IPS-18c (cell line): ENCODE results near the gene TBC1D21.

ENCODE experiments used
- H3K4me3 ChIP-seq: 2 replicates; pipeline ENCODE4 v1.7.0; 2013; ENCODE audit warnings: low read depth, mild to moderate bottlenecking, low read length, moderate library complexity; ENCODE audit not compliant: insufficient read depth
- H3K9me3 ChIP-seq: one replicate; pipeline ENCODE4 v1.6.1; 2013; ENCODE audit warnings: mild to moderate bottlenecking, low read length, moderate library complexity; ENCODE audit not compliant: control insufficient read depth, insufficient read depth

The TBC1D21 gene, protein sequence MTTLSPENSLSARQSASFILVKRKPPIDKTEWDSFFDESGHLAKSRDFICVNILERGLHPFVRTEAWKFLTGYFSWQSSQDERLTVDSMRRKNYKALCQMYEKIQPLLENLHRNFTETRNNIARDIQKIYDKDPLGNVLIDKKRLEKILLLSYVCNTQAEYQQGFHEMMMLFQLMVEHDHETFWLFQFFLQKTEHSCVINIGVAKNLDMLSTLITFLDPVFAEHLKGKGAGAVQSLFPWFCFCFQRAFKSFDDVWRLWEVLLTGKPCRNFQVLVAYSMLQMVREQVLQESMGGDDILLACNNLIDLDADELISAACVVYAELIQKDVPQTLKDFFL

DNA sequence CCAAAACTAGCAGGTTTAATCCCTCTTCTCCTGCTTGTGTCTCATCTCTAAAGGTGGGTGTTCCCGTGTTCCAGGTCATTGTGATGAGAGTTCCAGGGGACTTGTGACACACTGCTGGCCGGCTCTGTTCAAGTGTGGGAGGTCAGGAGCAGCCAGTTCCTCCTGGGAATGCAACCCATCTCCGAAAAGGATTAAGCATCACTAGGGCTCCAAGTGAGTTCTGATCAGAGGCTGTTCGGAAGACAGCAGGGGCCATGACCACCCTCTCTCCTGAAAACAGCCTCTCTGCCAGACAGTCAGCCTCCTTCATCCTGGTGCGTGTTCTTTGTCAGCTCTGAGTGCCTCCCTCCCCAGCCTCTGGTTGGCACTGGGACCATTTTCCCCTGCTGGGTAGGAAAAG is at the start of gene TBC1D21:
TBC1D21 (plus strand) TSS at position 109 of the 400 bp plus-strand sequence; CDS start at position 255, 146 bp downstream.
- H3K4me3 ChIP-seq: no peak within 1 kb of the TSS
- no peaks in the 10 kb centered on the region for H3K9me3 ChIP-seq

DNA sequence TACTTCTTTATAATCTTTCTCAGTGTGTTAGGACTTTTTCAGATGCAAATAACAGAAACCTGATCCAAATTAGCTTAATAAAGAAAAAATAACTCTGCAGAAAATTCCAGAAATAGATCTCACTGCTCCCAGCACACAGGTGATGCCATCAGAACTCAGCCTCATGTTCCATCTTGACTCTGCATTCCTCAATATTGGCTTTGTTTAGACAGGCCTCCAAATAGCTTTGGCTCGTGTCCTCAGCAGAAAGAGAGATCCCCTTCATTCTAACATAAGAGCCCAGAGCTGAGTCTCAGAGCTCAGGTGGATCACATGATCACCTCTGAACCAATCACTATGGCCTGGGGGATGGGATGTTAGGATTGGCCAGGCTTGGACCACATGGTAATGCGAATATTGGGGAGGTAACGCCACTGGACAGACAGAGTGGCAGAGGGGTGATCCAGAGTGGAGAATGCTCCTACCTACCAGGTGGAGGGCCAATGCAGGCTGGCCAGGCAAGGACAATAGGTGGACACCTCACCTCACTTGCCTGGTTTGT is 46.6 kb upstream of the TBC1D21 start:
- Histone ChIP-seq H3K4me3 (no peak overlapping the region), H3K9me3 (no peaks in the 10 kb centered on the region)

DNA sequence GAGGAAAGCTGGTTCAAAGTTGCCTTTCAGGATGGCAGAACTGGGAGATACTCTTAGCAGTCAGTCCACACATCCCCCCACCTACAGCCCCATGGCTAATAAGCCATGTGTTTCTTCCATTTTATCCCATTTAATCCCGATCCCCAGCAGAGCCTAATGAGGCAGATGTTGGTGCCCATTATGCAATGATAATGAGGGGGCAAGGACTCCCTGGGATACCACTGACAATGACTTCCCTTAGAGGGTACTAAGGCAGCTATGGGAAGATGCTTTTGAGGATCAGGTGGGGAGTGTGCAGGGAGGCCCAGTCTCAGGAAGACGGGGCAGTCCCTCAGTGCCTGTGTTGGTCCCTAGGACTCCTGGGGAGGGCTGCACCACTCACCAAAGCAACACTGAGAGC is 43.8 kb upstream of the TBC1D21 start:
- H3K4me3 ChIP-seq: no peak overlapping the region

DNA sequence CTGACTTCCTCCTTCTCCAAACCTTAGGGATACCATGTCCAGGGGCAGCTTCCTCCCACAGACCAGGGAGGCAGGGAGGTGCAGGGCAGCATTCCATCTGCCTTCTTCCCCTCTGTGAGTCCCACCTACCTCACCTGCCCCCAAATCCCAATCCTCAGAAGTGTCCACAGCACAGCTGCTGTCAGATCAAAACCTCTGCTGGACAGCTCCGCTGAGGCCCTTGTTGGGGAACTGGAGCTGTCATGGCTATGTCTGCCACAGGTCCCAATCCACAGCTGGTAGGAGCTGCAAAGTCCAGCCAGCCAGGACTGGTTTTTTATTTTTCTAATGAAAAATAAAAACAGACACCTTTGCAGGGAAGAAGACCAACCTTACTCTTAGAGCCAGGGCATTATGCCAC is 40.7 kb upstream of the TBC1D21 start:
- Histone ChIP-seq H3K4me3 (no peak overlapping the region), H3K9me3 (no peaks in the 10 kb centered on the region)

More for the DNA sequence above, 43.8 kb upstream of the TBC1D21 start:
- no peaks in the 10 kb centered on the region for H3K9me3 ChIP-seq

DNA sequence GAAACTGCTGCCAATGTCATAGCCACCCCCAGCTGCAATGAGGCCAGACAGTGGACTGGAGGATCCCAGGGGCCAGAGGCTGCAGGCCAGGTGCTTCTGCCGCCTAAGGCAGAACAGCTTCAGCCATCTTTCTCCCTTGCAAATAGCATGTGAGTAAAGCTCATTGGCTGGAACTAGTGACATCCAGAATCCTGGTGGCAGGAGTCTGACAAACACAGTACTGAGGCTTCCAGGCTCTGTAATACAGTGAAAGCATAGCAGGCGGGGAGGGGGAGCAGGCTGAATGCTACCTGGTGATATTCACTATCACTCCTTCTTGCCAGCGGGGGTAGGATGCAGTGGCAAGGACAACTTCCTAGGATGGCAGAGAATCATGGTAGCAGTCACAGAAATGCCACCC is 36.5 kb upstream of the TBC1D21 start:
- H3K9me3 ChIP-seq: no peaks in the 10 kb centered on the region
- no peak overlapping the region for H3K4me3 ChIP-seq

DNA sequence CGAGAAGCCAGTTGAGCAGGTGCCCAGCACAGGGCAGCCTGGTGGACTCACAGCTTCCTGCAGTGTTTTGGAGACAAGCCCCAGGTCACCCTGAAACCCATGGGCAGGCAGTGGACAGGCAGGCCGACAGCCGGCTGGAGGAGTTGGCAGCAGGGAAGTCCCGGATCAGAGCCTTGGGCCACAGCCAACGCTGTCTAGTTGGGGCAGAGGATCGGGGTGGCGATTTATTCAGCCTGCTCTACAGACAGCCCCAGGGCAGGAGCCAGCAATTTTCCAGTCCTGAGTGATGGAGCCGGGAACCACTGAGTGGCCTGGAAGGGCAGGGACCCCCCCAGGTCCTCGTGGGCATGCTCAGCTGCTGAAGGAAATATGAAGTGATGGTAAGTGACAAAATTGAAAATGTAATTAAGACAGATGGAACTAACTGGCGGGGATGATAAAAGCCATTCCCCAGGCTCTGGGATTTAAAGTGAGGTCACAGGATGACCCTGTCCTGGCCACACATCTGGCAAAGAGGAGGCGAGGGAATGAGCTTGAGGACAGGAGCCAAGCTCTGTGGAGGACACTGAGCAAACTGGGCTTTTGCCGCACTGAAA is 34.4 kb upstream of the TBC1D21 start:
- no peaks in the 10 kb centered on the region for H3K9me3 ChIP-seq
- H3K4me3 ChIP-seq: no peak overlapping the region

DNA sequence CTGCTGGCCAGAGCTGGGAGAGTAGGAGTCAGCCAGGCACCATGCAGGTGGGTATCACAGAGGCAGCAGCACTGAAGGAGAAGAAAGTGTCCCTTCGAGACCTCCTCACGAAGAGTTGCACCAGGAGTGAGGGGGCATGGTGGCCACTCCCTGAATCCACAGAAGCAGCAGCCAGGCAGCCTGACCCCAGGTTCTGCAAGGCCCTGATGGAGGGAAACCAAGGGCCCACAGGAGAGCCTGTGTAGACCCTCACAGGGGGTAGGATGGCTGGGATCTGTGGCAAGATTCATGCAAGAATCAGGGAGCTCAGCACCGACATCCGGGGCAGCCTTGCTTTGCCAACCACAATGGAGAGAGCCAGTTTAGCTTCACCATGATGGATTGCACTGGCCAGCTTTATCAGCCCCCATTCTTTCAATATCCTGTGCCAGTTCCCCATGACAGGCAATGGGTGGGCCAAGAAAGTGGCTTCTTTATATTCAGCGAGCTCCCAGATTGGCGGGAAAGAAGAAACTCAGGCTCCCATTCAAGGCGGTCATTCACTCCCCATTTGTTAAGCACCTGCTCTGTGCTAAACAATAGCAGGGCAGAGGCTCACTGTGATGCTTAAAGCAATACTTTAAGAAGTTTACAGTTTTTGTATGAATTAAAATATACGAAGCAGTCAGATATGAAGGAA is 33.5 kb upstream of the TBC1D21 start:
- H3K4me3 ChIP-seq: no peak overlapping the region
- no peaks in the 10 kb centered on the region for H3K9me3 ChIP-seq

DNA sequence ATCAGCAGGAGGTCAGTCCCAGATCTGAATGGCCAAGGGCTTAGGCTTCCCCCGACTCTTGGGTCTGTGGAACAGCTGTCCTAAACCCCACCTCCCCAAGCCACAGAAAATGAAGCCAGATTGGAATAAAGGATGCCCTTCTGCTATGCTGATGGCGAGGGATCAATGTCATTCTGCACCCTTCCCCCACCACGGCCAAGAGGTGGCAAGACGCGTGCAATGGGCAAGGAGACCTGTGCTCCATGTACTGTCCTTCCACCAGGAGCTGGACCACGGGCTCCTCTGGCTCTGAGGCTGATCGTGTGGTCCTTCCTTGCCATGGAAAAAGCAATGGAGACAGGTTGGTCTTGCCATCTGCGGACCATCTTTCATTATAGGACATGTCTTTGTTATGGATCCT is 32.6 kb upstream of the TBC1D21 start:
- H3K4me3 ChIP-seq: no peak overlapping the region
- no peaks in the 10 kb centered on the region for H3K9me3 ChIP-seq

DNA sequence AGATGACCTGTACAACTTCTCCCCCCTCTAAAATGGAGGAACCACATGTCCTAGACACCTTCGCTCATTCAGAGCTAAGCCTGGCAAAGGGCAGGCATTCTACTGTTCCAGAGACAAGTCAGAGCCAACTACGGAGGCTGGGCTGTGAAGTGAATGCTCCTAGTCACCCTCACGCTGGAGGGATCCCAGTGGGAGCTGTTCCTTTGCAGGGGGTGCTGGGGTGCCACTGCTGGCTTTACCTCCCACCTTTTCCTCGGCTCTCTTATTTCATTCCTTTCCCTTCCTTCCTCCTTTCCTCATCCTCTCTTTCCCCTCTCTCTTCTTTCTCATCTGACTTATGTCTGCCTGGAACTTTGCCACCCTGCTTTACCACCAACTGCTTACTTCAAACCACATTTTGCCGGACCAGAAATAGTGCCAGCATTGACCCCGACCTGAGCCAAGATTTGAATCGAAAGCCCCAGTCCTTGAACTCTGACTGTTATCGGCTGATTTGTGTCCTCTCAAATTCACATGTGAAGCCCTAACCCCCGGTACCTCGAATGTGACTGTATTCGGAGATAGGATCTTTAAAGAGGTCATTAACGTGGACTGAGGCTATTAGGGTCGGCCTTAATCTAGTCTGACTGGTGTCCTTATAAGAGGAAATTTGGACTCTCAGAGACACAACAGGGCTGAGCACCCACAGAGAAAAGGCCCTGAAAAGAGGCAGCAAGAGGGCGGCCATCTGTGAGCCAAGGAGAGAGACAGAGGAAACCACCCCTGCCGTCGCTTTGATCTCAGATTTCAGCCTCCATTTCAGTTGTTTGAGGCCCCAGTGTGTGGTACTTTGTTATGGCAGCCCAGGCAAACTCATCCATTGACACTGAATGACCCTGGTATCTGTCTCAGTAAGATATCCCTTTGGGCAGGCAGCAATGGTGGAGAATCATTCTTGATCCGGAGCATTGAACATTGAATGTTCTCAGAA is 31.3 kb upstream of the TBC1D21 start:
- Histone ChIP-seq H3K4me3 (no peak overlapping the region), H3K9me3 (no peaks in the 10 kb centered on the region)

DNA sequence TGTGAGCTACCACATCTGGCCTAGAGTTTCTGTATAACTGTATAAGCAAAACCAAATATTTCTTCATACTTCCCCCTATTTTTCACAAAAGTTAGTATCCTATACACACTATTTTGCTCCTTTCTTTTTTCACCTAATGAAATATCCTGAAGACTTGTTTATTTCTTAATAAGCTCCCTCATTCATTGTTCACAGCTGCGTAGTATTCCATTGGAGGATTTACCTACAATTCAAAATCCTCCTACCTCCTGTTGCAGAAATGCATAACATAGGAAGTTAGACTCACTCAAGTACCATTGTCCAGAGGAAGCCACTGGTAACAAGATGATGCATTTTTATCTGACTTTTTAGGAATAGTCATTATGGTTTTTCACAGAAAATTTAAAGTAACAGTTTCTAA is 29.6 kb upstream of the TBC1D21 start:
- Histone ChIP-seq H3K4me3 (no peak overlapping the region), H3K9me3 (no peaks in the 10 kb centered on the region)

DNA sequence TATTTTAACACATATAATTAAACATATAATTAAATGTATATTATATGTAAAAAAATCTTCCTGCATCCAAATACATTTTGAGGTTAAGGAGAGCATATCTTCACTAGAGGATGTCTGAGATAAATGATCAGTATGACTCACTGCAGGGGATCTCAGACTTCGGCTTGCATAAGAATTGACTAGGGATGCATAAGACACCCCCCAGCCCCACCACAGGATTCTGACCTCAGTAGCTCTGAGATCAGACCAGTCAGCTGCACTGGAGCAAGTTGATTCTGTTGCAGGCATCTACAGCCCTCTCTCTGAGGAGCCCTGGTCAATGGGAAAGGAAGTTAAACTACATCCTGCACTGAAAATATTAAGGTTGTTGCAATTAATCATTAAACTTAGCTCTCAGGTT is 29.0 kb upstream of the TBC1D21 start:
- Histone ChIP-seq H3K9me3 (no peaks in the 10 kb centered on the region), H3K4me3 (no peak overlapping the region)

DNA sequence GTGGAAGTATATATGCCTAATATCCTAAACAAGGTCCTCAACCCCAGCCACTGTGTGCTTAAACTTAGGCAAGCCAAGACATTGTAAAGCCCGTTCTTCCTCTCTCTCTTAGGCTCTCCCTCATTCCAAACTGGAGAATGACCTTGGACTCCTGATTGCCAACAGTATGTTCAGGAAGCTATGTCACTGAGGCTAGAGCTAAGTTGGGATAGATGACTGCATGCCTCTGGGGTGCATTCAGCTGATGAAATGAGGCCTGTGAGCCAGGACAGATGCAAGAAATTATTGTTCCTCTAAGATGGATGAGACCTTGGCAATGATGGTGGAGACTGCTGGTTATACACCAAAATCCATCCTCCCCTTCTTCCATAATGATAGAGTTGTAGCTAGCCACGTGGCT is 27.9 kb upstream of the TBC1D21 start:
- no peaks in the 10 kb centered on the region for H3K9me3 ChIP-seq
- H3K4me3 ChIP-seq: no peak overlapping the region

DNA sequence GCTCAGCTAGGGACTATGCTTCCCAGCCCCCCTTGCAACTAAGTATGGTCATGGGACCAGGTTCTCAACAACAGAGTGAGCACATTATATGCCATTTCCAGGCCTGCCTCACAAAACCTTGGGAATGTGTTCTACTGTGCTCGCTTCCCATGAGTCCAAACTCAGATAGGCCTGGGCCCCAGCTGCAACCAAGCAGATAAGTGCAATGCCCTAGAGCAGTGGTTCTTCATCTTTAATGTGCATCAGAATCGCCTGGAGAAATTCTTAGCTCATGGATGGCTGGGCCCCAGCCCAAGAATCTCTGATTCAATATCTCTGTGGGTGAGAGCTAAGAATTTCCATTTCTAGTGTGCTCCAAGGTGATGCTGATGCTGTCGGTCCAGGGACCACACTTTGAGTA is 27.5 kb upstream of the TBC1D21 start:
- no peak overlapping the region for H3K4me3 ChIP-seq

DNA sequence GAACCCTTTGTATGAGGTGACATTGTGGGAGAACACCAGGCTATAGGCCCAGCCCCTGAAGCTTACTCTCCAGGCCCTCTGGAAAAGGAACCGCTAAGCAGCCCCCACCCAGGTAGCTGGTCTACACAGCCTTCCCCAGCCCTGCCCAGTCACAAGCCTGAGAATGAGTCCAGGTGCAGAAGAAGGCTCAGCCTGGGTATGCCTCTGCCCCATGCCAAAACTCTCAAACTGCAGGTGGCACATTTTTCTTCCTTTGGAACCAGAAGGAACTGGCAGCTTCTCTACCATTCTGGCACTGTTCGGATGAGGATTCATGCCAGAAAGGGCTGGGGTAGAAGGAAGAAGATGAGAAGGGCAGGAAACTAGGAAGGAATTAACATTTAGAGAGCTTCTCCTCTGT is 23.7 kb upstream of the TBC1D21 start:
- Histone ChIP-seq H3K4me3 (no peak overlapping the region), H3K9me3 (no peaks in the 10 kb centered on the region)

More for the DNA sequence above, 27.5 kb upstream of the TBC1D21 start:
- no peaks in the 10 kb centered on the region for H3K9me3 ChIP-seq

DNA sequence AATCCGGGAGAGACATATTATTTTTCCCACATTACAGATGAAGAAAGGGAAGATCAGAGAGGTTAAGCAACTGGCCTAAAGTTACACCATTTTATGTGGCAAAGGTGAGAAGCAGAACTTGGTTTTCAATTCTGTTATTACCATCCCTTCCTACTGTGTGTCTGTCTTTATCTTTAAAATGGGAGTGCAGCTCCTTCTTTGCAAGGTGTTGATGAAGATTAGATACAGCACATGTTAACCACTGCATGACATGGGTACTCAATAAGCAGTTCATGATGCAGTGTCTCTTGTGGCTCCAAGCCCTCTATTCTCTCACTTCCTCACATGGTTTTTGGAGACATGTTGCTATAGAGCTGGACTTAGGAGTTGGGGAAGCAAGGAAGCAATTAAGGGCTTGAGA is 23.1 kb upstream of the TBC1D21 start:
- no peaks in the 10 kb centered on the region for H3K9me3 ChIP-seq
- H3K4me3 ChIP-seq: no peak overlapping the region

DNA sequence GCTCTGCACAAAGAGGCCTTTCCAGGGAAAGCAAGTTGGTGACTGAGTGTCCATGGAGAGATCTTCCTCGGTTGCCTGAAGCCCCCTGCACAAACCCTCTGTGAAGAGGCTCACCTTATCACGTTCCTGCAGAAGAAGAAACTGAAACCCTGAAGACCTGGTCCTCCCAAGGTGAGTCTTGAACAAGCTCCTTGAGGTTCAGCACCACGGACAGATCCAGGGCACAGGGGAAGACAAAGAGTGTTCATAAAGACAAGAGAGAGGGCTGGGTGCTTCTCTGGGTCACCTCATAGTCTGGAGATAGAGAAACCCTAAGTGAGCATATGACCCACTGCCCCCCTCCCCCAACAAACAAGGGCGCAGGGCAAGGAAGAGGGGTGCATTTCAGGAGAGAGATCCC is 21.7 kb upstream of the TBC1D21 start:
- no peak overlapping the region for H3K4me3 ChIP-seq
- H3K9me3 ChIP-seq: no peaks in the 10 kb centered on the region

DNA sequence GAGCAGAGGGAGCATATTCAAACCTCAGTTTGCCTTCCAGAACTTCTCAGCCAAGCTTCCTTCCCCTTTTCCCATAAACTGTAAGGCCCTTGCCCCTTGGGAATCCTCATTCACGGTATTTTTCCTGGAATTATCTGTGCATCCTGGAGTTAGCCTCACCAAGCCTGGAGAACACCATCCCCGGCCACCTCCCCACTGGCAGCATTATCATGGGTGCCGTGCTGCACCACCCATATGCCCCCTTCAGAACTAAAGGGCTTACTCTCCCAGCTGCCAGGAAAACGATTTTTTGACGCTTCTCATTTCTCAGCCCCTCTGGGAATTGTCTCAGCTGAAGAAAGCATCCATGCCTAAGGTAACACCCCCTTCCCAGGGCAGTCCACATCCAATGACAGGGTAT is 20.9 kb upstream of the TBC1D21 start:
- no peak overlapping the region for H3K4me3 ChIP-seq
- no peaks in the 10 kb centered on the region for H3K9me3 ChIP-seq
